ENCODE results near the gene OLIG1. TPM values are rescaled to one million over a fixed set of nuclear protein-coding genes. Genes with fewer than 3 reads are reported as not detected.

Gene OLIG1
- total and polyA plus RNA-seq, 2 of the 13 experiments (the other 11 are each of a cell fraction or from before 2014, with no cell fraction given) = not detected

GRCh38 chr21:33042812-33043211, 27.1 kb upstream of the OLIG1 start (continued):
- no peak for TF ChIP-seq ZBED4 (CRISPR knock-in tag; IDR thresholded peaks at IDR 0.05; ENCODE audit: borderline replicate concordance)
- TF ChIP-seq ONECUT2 (CRISPR knock-in tag; IDR thresholded peaks at IDR 0.05) = no peak
- no peak for TF ChIP-seq ZNF205 (CRISPR knock-in tag; IDR thresholded peaks at IDR 0.05)
- TF ChIP-seq ARID2 (CRISPR knock-in tag; IDR thresholded peaks at IDR 0.05; ENCODE audit: borderline replicate concordance) = no peak
- TF ChIP-seq ZNF33A (CRISPR knock-in tag; IDR thresholded peaks at IDR 0.05; ENCODE audit: borderline replicate concordance) = no peak
- no peak for TF ChIP-seq ZNF549 (CRISPR knock-in tag; IDR thresholded peaks at IDR 0.05)

DNA sequence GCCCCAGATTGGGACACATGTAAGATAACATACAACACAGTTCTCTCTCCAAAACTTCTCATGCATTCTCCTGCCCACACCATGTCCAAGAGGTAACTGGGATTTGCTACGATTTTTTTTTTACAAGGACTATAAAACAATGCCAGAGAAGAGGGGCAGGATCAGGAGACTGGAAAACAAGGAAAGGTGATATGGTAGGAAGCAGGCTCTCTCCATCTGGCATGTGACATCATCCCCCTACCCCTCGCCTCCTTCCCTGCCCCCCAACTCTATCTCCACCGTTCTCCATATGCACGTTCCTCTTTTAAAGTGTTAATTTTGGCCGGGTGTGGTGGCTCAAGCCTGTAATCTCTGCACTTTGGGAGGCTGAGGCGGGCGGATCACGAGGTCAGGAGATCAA, 23.5 kb upstream of the OLIG1 start:
- FAIRE-seq (no peak), ATAC-seq (no peak), DNase-seq (ENCODE audit: low spot score) (no peak)
- 15% methylated on average over 8 of the region's 8 CpGs for WGBS (ENCODE audit: low lambda C conversion rate)
- Histone ChIP-seq H3K27me3 (ENCODE audit: control insufficient read depth in 1 of 2, insufficient read depth in 2 of 2, low read length in 2 of 2) (peaks cover 0 to 27% of the 10 kb centered on the region in 2 experiments; a peak in 4 of 5 replicates), H3K9ac (ENCODE audit: insufficient read depth, low read depth, low read length) (no peak overlapping the region), H3K36me3 (replicated peaks in 1 of 2; ENCODE audit: control insufficient read depth in 1 of 2, insufficient read depth in 2 of 2, low read length in 2 of 2) (no peaks in the 10 kb centered on the region), H2AFZ (ENCODE audit: low read length) (no peak overlapping the region), H3K9me3 (ENCODE audit: low read length) (no peaks in the 10 kb centered on the region), H3K4me1 (ENCODE audit: insufficient read depth, low read length) (no peaks in the 10 kb centered on the region), H3K4me3 (replicated peaks in 1 of 3; ENCODE audit: insufficient read depth in 1 of 3, low read depth in 2 of 3, low read length in 3 of 3) (no peak overlapping the region), H4K20me1 (ENCODE audit: insufficient read depth, low read length) (no peaks in the 10 kb centered on the region), H3K4me2 (ENCODE audit: low read depth, low read length) (no peak overlapping the region), H3K79me2 (ENCODE audit: insufficient read depth, low read length) (no peaks in the 10 kb centered on the region), H3K27ac (ENCODE audit: extremely low read length, insufficient read depth, low read length) (no peak overlapping the region)
- BruUV-seq (replicated peaks) = no TSS peak
- intact Hi-C loops (cut with micrococcal nuclease; ENCODE audit: unreplicated experiment) = no loop called here
- in situ Hi-C loops (cut with HindIII; ENCODE audit: extremely low pct_ligation_motif_present, low pct_unique_long_range_greater_than_20kb) = no loop called here
- POLR2A ChIA-PET = no interaction called here
- CTCF ChIA-PET (ENCODE audit: low intra/inter-chr PET ratio, low total read pairs) = no interaction called here
- TF ChIP-seq ZNF343 (CRISPR knock-in tag; IDR thresholded peaks at IDR 0.05) (no peak), KDM3A (CRISPR knock-in tag; IDR thresholded peaks at IDR 0.05; ENCODE audit: low read depth) (no peak), MYC (CRISPR knock-in tag; IDR thresholded peaks at IDR 0.05; ENCODE audit: borderline replicate concordance) (no peak), TEAD2 (CRISPR knock-in tag; IDR thresholded peaks at IDR 0.05) (no peak), SP2 (CRISPR knock-in tag; IDR thresholded peaks at IDR 0.05) (no peak), ZNF773 (CRISPR knock-in tag; IDR thresholded peaks at IDR 0.05; ENCODE audit: borderline replicate concordance) (no peak), NONO (IDR thresholded peaks at IDR 0.05) (no peak), NONO (CRISPR knock-in tag; conservative IDR thresholded peaks at IDR 0.05) (no peak), MZF1 (CRISPR knock-in tag; IDR thresholded peaks at IDR 0.05; ENCODE audit: borderline replicate concordance) (no peak), ZNF543 (CRISPR knock-in tag; IDR thresholded peaks at IDR 0.05) (no peak), GABPB1 (CRISPR knock-in tag; IDR thresholded peaks at IDR 0.05) (no peak), SIN3A (IDR thresholded peaks at IDR 0.05; ENCODE audit: borderline replicate concordance, low read depth, low read length) (no peak), RFXAP (CRISPR knock-in tag; IDR thresholded peaks at IDR 0.05; ENCODE audit: borderline replicate concordance) (no peak)
- TF ChIP-seq, protein P1, sequence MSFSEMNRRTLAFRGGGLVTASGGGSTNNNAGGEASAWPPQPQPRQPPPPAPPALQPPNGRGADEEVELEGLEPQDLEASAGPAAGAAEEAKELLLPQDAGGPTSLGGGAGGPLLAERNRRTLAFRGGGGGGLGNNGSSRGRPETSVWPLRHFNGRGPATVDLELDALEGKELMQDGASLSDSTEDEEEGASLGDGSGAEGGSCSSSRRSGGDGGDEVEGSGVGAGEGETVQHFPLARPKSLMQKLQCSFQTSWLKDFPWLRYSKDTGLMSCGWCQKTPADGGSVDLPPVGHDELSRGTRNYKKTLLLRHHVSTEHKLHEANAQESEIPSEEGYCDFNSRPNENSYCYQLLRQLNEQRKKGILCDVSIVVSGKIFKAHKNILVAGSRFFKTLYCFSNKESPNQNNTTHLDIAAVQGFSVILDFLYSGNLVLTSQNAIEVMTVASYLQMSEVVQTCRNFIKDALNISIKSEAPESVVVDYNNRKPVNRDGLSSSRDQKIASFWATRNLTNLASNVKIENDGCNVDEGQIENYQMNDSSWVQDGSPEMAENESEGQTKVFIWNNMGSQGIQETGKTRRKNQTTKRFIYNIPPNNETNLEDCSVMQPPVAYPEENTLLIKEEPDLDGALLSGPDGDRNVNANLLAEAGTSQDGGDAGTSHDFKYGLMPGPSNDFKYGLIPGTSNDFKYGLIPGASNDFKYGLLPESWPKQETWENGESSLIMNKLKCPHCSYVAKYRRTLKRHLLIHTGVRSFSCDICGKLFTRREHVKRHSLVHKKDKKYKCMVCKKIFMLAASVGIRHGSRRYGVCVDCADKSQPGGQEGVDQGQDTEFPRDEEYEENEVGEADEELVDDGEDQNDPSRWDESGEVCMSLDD (CRISPR knock-in tag; IDR thresholded peaks at IDR 0.05; ENCODE audit: borderline replicate concordance) = no peak

All from HepG2 (cell line).